ENCODE results near the gene MAP3K21. TPM values are rescaled to one million over a fixed set of nuclear protein-coding genes. Genes with fewer than 3 reads are reported as not detected.

Gene MAP3K21
- total RNA-seq, 6 donors from 2014 or later: 6.0 to 22.0 (median 12.9) TPM

DNA sequence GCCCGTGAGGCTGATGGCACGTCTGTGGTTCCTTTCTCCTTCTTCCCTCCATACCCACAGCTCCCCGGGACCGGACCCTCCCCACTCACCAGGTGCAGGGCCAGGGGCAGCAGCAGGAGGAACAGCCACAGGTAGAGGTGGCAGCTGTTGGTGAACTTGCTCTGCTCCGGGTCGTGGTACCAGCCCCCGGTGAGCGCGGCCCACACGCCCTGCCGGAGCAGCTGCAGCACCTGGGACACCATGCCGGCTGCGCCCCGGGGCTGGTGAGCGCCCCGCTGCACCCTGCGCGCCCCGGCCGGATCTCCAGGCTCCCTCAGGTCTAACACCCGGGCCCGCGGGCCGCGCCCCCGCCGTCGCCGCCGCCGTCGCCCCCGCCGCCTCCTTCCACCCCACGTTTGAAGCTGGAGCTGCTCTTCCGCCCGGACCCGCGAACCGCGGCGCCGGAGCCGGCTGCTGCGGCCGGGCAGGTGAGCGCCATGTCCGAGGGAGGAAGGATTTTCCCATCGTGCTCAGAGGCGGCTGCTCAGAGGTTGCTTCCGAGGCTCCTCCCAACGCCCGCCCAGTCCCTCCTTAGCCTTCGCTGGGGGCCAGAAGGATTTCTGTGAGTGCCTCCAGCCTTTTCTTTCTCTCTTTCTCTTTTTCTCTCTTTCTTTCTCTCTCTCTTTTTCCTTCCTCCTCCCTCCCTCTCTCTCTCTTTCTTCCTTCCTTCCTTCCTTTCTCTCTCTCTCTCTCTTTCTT lies 32.1 kb upstream of the MAP3K21 start, which contains the start of gene PCNX2:
Gene PCNX2, minus strand, starts transcription at position 489 of the 738 bp plus-strand sequence. Its CDS starts 247 bp downstream, at position 242.
- H3K9me3 ChIP-seq: no peaks in the 10 kb centered on the region
- peak within 1 kb of the TSS; percentile 44 to 66 (median 54) for H3K27ac ChIP-seq
- WGBS, 2 donors: 0 to 7% methylated on average over 7 to 24 of the region's 54 CpGs
- peak; percentile 76 to 81 for ATAC-seq (ENCODE audit: low FRiP score in 2 of 2)
- no peaks in the 10 kb centered on the region for H3K36me3 ChIP-seq
- TF ChIP-seq POLR2A (IDR thresholded peaks at IDR 0.05): peak in 1 of 4 donors; percentile 31
- no peak for TF ChIP-seq EP300 (IDR thresholded peaks at IDR 0.05)
- DNase-seq: peak; percentile 58 to 91
- peaks cover 9 to 11% (median 10%) of the 10 kb centered on the region in 4 donors for H3K4me1 ChIP-seq
- H3K27me3 ChIP-seq: peaks cover 0 to 5% (median 0%) of the 10 kb centered on the region in 4 donors
- H3K4me3 ChIP-seq: peak within 1 kb of the TSS; percentile 39 to 84 (median 70)

DNA sequence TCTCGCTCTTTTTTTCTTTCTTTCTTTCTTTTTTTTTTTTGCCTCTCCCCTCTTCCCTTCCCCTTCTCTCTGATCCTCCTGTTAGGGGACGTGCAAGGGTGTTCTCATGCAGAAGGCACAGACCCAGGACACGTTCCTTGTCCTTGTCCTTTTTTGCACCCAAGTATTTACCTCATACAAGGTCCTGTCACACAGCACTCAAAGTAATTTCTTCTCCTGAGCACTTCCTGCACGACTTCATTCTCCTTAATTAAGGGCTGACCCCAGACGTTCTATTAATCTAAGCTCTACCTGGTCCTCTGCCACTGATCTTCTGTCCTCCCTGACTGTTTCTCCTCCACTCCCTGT lies 31.6 kb upstream of the MAP3K21 start:
- H3K27me3 ChIP-seq: peaks cover 0 to 5% (median 0%) of the 10 kb centered on the region in 4 donors
- peak overlapping the region in 2 of 4 donors; percentile 76 to 84 for H3K4me3 ChIP-seq
- WGBS, 2 donors: 7% methylated on average over 5 of the region's 5 CpGs
- peaks cover 9 to 11% (median 10%) of the 10 kb centered on the region in 4 donors for H3K4me1 ChIP-seq
- TF ChIP-seq POLR2A (IDR thresholded peaks at IDR 0.05) (no peak), POLR2AphosphoS5 (IDR thresholded peaks at IDR 0.05) (no peak), EP300 (IDR thresholded peaks at IDR 0.05) (no peak)
- TF ChIP-seq, protein P1, sequence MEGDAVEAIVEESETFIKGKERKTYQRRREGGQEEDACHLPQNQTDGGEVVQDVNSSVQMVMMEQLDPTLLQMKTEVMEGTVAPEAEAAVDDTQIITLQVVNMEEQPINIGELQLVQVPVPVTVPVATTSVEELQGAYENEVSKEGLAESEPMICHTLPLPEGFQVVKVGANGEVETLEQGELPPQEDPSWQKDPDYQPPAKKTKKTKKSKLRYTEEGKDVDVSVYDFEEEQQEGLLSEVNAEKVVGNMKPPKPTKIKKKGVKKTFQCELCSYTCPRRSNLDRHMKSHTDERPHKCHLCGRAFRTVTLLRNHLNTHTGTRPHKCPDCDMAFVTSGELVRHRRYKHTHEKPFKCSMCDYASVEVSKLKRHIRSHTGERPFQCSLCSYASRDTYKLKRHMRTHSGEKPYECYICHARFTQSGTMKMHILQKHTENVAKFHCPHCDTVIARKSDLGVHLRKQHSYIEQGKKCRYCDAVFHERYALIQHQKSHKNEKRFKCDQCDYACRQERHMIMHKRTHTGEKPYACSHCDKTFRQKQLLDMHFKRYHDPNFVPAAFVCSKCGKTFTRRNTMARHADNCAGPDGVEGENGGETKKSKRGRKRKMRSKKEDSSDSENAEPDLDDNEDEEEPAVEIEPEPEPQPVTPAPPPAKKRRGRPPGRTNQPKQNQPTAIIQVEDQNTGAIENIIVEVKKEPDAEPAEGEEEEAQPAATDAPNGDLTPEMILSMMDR (IDR thresholded peaks at IDR 0.05): no peak
- no peaks in the 10 kb centered on the region for H3K9me3 ChIP-seq
- DNase-seq (no peak), ATAC-seq (ENCODE audit: low FRiP score in 2 of 2) (no peak)
- no peak overlapping the region for H3K27ac ChIP-seq
- no peaks in the 10 kb centered on the region for H3K36me3 ChIP-seq

DNA sequence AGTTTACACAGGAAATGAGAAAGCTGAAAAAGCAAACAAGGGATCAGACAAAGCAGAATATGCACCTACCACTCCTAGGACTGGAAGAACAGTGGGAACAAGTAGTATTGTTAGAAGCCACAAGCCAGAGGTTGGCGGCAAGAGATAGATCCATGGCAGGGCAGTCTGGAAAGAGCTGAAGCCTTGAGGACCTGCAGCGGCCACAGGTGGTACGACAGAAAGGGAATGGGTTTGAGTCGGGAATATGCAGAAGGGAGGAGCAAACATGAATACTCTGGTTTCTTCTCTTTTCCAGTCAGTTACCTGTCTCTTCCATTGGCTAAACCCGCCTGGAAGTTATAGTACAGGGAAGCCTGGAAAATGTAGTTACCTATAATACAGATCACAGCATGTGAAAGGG lies 28.1 kb upstream of the MAP3K21 start:
- no peaks in the 10 kb centered on the region for H3K9me3 ChIP-seq
- no peaks in the 10 kb centered on the region for H3K36me3 ChIP-seq
- TF ChIP-seq, protein P1 (IDR thresholded peaks at IDR 0.05): no peak
- no peak for TF ChIP-seq POLR2A (IDR thresholded peaks at IDR 0.05)
- no peak for TF ChIP-seq POLR2AphosphoS5 (IDR thresholded peaks at IDR 0.05)
- no peak for TF ChIP-seq EP300 (IDR thresholded peaks at IDR 0.05)
- H3K4me1 ChIP-seq: peaks cover 9 to 11% (median 10%) of the 10 kb centered on the region in 4 donors
- H3K27ac ChIP-seq: no peak overlapping the region
- no peak for ATAC-seq (ENCODE audit: low FRiP score in 2 of 2)
- DNase-seq: no peak
- H3K27me3 ChIP-seq: peaks cover 0 to 5% (median 0%) of the 10 kb centered on the region in 4 donors
- WGBS, 2 donors: 86 to 91% methylated on average over 5 of the region's 5 CpGs
- no peak overlapping the region for H3K4me3 ChIP-seq

DNA sequence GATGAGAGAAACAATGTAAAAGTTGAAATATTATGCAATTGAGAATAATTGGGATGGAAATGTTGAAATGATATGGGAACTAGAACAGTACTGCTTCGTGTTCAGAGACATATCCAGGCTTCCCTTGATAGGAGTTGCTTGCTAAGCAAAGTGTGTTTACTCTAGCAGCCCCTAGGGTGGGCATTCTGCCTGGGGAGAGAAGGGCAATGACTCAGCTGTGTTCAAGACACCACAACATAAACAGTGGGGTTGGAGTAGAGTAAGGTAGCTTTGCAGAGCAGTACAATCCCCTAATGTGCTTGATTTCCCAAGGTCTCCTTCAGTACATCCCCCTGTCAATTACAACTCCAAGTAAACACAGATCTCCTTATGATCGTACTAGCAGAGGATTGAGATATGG lies 27.2 kb upstream of the MAP3K21 start:
- Histone ChIP-seq H3K4me3 (no peak overlapping the region), H3K9me3 (no peaks in the 10 kb centered on the region), H3K27me3 (peaks cover 0 to 3% (median 0%) of the 10 kb centered on the region in 4 donors), H3K4me1 (peaks cover 2 to 4% (median 4%) of the 10 kb centered on the region in 4 donors), H3K27ac (no peak overlapping the region), H3K36me3 (no peaks in the 10 kb centered on the region)
- ATAC-seq (ENCODE audit: low FRiP score in 2 of 2): no peak
- no peak for DNase-seq
- TF ChIP-seq POLR2AphosphoS5 (IDR thresholded peaks at IDR 0.05) (no peak), EP300 (IDR thresholded peaks at IDR 0.05) (no peak), POLR2A (IDR thresholded peaks at IDR 0.05) (no peak)
- TF ChIP-seq, protein P1 (IDR thresholded peaks at IDR 0.05): no peak
- 74 to 81% methylated on average over 2 of the region's 2 CpGs for WGBS, 2 donors

DNA sequence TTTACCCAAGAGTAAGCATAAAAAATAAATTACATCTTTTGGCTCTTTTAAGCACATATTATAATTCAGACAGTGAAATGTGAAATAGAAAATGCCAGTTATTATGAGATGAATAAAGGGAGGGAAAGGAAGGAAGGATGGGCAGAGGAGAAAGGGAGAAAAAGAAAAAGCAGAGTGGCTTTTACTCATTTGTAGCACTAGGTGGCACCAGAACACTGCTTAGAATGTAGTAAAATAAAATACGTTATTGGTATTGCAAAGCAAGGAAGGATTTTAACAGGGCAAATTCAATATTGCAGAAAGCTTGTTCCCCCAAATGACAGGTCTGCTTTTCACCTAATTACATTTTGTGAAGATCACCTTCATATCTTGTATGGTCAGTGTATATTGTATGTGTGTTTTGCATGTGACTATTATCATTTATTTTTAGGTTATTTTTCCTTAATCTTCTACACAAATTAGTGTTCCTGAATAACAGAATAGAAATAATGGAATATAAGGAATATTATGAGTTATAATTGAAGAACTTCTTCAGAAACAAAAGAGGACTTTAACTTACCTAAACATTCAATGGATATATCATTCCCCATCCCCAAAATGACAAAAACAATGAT lies 22.9 kb upstream of the MAP3K21 start:
- Histone ChIP-seq H3K4me1 (no peaks in the 10 kb centered on the region), H3K36me3 (no peaks in the 10 kb centered on the region), H3K9me3 (no peaks in the 10 kb centered on the region), H3K4me3 (no peak overlapping the region), H3K27me3 (no peaks in the 10 kb centered on the region), H3K27ac (no peak overlapping the region)
- ATAC-seq (ENCODE audit: low FRiP score in 2 of 2) (peak in 1 of 2 donors; percentile 75), DNase-seq (no peak)
- TF ChIP-seq EP300 (IDR thresholded peaks at IDR 0.05): no peak
- TF ChIP-seq, protein P1 (IDR thresholded peaks at IDR 0.05): peak in 5 of 6 experiments; percentile 43 to 72 (median 65)
- TF ChIP-seq POLR2AphosphoS5 (IDR thresholded peaks at IDR 0.05): no peak
- no peak for TF ChIP-seq POLR2A (IDR thresholded peaks at IDR 0.05)
- 4 to 5% methylated on average over 1 of the region's 1 CpG for WGBS, 2 donors
